ENCODE data around the gene SH3RF2.

The SH3RF2 gene

GRCh38 chr5:146024034-146024433 lies 87.7 kb downstream of the SH3RF2 start:
- H3K4me3 ChIP-seq (ENCODE audit: low read length) = no peak overlapping the region
- H3K4me2 ChIP-seq (ENCODE audit: low read depth, low read length) = no peak overlapping the region
- H3K4me1 ChIP-seq (ENCODE audit: low read length) = no peaks in the 10 kb centered on the region
- H3K27ac ChIP-seq (ENCODE audit: low read length) = no peak overlapping the region
- no peak overlapping the region for H3K9ac ChIP-seq (ENCODE audit: low read length)
- H2AFZ ChIP-seq (ENCODE audit: low read length) = no peak overlapping the region
- no peaks in the 10 kb centered on the region for H4K20me1 ChIP-seq (ENCODE audit: insufficient read depth, low read length)
- no peaks in the 10 kb centered on the region for H3K9me3 ChIP-seq (replicated peaks; ENCODE audit: insufficient read depth, low read length)
- H3K36me3 ChIP-seq (replicated peaks; ENCODE audit: insufficient read depth, low read length) = no peaks in the 10 kb centered on the region
- no peaks in the 10 kb centered on the region for H3K9me2 ChIP-seq (replicated peaks; ENCODE audit: insufficient read depth, low read length)
- no peak for TF ChIP-seq EZH2phosphoT487 (IDR thresholded peaks at IDR 0.05; ENCODE audit: low read length)
- TF ChIP-seq EZH2 (optimal IDR thresholded peaks at IDR 0.05; ENCODE audit: low read depth, low read length) = no peak
- TF ChIP-seq, protein P1, sequence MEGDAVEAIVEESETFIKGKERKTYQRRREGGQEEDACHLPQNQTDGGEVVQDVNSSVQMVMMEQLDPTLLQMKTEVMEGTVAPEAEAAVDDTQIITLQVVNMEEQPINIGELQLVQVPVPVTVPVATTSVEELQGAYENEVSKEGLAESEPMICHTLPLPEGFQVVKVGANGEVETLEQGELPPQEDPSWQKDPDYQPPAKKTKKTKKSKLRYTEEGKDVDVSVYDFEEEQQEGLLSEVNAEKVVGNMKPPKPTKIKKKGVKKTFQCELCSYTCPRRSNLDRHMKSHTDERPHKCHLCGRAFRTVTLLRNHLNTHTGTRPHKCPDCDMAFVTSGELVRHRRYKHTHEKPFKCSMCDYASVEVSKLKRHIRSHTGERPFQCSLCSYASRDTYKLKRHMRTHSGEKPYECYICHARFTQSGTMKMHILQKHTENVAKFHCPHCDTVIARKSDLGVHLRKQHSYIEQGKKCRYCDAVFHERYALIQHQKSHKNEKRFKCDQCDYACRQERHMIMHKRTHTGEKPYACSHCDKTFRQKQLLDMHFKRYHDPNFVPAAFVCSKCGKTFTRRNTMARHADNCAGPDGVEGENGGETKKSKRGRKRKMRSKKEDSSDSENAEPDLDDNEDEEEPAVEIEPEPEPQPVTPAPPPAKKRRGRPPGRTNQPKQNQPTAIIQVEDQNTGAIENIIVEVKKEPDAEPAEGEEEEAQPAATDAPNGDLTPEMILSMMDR (IDR thresholded peaks at IDR 0.05; ENCODE audit: low read length) = no peak
- H3F3A ChIP-seq (ENCODE audit: insufficient read depth, low read length) = no peaks in the 10 kb centered on the region
- no peak for DNase-seq
- no peaks in the 10 kb centered on the region for H3K27me3 ChIP-seq (replicated peaks; ENCODE audit: insufficient read depth, low read length)
- H3K79me2 ChIP-seq (ENCODE audit: low read length) = no peaks in the 10 kb centered on the region

GRCh38 chr5:146025114-146025680 lies 88.8 kb downstream of the SH3RF2 start:
- Histone ChIP-seq H4K20me1 (ENCODE audit: insufficient read depth, low read length) (no peaks in the 10 kb centered on the region), H3K9me3 (replicated peaks; ENCODE audit: insufficient read depth, low read length) (no peaks in the 10 kb centered on the region), H3F3A (ENCODE audit: insufficient read depth, low read length) (no peaks in the 10 kb centered on the region), H3K4me3 (ENCODE audit: low read length) (no peak overlapping the region), H2AFZ (ENCODE audit: low read length) (no peak overlapping the region), H3K36me3 (replicated peaks; ENCODE audit: insufficient read depth, low read length) (no peaks in the 10 kb centered on the region), H3K9ac (ENCODE audit: low read length) (no peak overlapping the region), H3K79me2 (ENCODE audit: low read length) (no peaks in the 10 kb centered on the region), H3K4me1 (ENCODE audit: low read length) (no peaks in the 10 kb centered on the region), H3K27me3 (replicated peaks; ENCODE audit: insufficient read depth, low read length) (no peaks in the 10 kb centered on the region), H3K9me2 (replicated peaks; ENCODE audit: insufficient read depth, low read length) (no peaks in the 10 kb centered on the region), H3K27ac (ENCODE audit: low read length) (no peak overlapping the region), H3K4me2 (ENCODE audit: low read depth, low read length) (no peak overlapping the region)
- DNase-seq = no peak
- no peak for TF ChIP-seq EZH2phosphoT487 (IDR thresholded peaks at IDR 0.05; ENCODE audit: low read length)
- TF ChIP-seq EZH2 (optimal IDR thresholded peaks at IDR 0.05; ENCODE audit: low read depth, low read length) = no peak
- TF ChIP-seq, protein P1 (IDR thresholded peaks at IDR 0.05; ENCODE audit: low read length) = no peak

DNA sequence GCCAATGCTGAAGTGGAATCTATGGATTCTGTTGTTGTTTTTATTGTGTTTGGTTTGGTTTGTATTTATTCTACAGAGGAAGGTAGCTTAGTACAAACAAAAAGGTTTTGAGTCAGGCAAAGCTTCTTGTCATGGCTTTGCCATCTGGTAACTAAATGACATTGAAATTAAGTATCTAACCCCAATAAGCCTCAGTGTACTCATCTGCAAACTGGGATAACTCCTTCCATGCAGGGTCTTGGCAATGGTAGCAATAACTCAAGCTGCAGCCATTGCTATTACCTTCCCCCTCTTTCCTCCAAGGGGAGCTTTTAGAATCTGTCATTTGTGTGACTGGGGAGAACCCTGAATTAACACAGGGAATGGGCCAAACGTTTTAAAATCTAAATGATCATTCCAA lies 89.3 kb downstream of the SH3RF2 start:
- Histone ChIP-seq H3K79me2 (ENCODE audit: low read length) (no peaks in the 10 kb centered on the region), H3K4me2 (ENCODE audit: low read depth, low read length) (no peak overlapping the region), H3K36me3 (replicated peaks; ENCODE audit: insufficient read depth, low read length) (no peaks in the 10 kb centered on the region), H3K9ac (ENCODE audit: low read length) (no peak overlapping the region), H3K9me2 (replicated peaks; ENCODE audit: insufficient read depth, low read length) (no peaks in the 10 kb centered on the region), H3K4me1 (ENCODE audit: low read length) (no peaks in the 10 kb centered on the region), H4K20me1 (ENCODE audit: insufficient read depth, low read length) (no peaks in the 10 kb centered on the region), H3K9me3 (replicated peaks; ENCODE audit: insufficient read depth, low read length) (no peaks in the 10 kb centered on the region), H3K27ac (ENCODE audit: low read length) (no peak overlapping the region), H2AFZ (ENCODE audit: low read length) (no peak overlapping the region), H3F3A (ENCODE audit: insufficient read depth, low read length) (no peaks in the 10 kb centered on the region), H3K27me3 (replicated peaks; ENCODE audit: insufficient read depth, low read length) (no peaks in the 10 kb centered on the region), H3K4me3 (ENCODE audit: low read length) (no peak overlapping the region)
- TF ChIP-seq, protein P1 (IDR thresholded peaks at IDR 0.05; ENCODE audit: low read length) = no peak
- no peak for TF ChIP-seq EZH2phosphoT487 (IDR thresholded peaks at IDR 0.05; ENCODE audit: low read length)
- DNase-seq = no peak
